WERI-Rb-1 (cell line): ENCODE data around the gene SMIM43.

Experiments
- DNase-seq: peaks from one replicate; pipeline ENCODE4 v3.0.0-alpha.2; 2020
- H3K27ac ChIP-seq: fragments of 250-450 bp; sonication (Bioruptor Pico); 2 replicates; pipeline ENCODE4 v1.5.1; 2020; ENCODE audit warnings: mild to moderate bottlenecking, moderate library complexity
- H3K27me3 ChIP-seq: fragments of 250-450 bp; sonication (Bioruptor Pico); 2 replicates; pipeline ENCODE4 v1.5.1; 2021; ENCODE audit warnings: mild to moderate bottlenecking, low read depth, moderate library complexity; ENCODE audit not compliant: insufficient read depth, severe bottlenecking
- H3K36me3 ChIP-seq: fragments of 250-450 bp; sonication (Bioruptor Pico); 2 replicates; pipeline ENCODE4 v1.5.1; 2020; ENCODE audit warnings: mild to moderate bottlenecking, moderate library complexity
- H3K4me3 ChIP-seq: 2 replicates; pipeline ENCODE4 v1.5.1; 2011; ENCODE audit warnings: low read depth, mild to moderate bottlenecking, control low read depth, low read length
- H3K9me3 ChIP-seq: fragments of 250-450 bp; sonication (Bioruptor Pico); 2 replicates; pipeline ENCODE4 v1.5.1; 2021; ENCODE audit warnings: mild to moderate bottlenecking, moderate library complexity; ENCODE audit not compliant: severe bottlenecking
- TF ChIP-seq, protein P1 (sequence below): IDR thresholded peaks from 2 replicates; pipeline ENCODE4 v1.5.1; 2011; ENCODE audit warnings: low read depth, mild to moderate bottlenecking, control low read depth, inconsistent platforms, low read length

Gene SMIM43

DNA sequence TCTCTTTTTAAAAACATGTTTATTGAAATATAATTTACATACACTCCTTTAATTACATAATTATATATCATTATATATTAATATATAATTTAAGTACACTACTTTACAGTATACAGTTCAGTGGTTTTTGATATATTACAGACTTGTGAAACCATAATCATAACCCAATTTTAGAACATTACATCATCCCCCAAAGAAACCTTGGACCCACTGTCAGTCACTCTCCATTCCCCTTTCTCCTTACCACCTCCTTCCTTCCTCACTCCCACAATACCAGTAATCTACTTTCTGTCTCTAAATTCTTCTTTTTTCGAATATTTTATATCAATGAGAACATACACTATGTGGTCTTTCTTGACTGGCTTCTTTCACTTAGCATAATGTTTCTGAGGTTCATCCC lies 18.2 kb upstream of the SMIM43 start:
- H3K27ac ChIP-seq: no peak overlapping the region
- TF ChIP-seq, protein P1, sequence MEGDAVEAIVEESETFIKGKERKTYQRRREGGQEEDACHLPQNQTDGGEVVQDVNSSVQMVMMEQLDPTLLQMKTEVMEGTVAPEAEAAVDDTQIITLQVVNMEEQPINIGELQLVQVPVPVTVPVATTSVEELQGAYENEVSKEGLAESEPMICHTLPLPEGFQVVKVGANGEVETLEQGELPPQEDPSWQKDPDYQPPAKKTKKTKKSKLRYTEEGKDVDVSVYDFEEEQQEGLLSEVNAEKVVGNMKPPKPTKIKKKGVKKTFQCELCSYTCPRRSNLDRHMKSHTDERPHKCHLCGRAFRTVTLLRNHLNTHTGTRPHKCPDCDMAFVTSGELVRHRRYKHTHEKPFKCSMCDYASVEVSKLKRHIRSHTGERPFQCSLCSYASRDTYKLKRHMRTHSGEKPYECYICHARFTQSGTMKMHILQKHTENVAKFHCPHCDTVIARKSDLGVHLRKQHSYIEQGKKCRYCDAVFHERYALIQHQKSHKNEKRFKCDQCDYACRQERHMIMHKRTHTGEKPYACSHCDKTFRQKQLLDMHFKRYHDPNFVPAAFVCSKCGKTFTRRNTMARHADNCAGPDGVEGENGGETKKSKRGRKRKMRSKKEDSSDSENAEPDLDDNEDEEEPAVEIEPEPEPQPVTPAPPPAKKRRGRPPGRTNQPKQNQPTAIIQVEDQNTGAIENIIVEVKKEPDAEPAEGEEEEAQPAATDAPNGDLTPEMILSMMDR: no peak
- H3K27me3 ChIP-seq: no peaks in the 10 kb centered on the region
- DNase-seq: no peak
- no peaks in the 10 kb centered on the region for H3K36me3 ChIP-seq
- no peaks in the 10 kb centered on the region for H3K9me3 ChIP-seq
- no peak overlapping the region for H3K4me3 ChIP-seq

- no peaks in the 10 kb centered on the region for H3K36me3 ChIP-seq
- H3K9me3 ChIP-seq: no peaks in the 10 kb centered on the region
- TF ChIP-seq, protein P1: no peak
- no peak overlapping the region for H3K4me3 ChIP-seq
- H3K27ac ChIP-seq: no peak overlapping the region
- no peaks in the 10 kb centered on the region for H3K27me3 ChIP-seq
- DNase-seq: no peak
Observed at GRCh38 chr4:121778991-121779628, 14.1 kb upstream of the SMIM43 start.

DNA sequence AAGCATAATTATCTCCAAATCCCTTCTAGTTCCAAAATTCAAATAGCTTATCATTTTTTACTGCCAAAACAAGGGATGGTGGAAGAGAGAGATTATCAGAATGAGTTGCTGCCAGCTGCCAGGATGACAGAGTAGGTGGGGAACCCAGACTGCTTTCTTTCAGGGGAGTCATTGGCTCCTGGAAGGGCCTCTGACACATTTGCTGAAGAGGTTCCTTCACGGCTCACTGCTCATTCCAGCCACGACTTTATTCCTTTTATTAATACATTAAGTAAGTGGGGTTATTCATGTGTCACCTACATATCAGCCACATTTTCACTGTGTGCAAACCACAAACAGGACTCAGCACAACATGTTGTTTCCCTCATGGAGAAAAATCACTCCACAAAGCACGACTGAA lies 12.7 kb upstream of the SMIM43 start:
- no peaks in the 10 kb centered on the region for H3K36me3 ChIP-seq
- TF ChIP-seq, protein P1: no peak
- no peaks in the 10 kb centered on the region for H3K27me3 ChIP-seq
- H3K27ac ChIP-seq: no peak overlapping the region
- DNase-seq: no peak
- H3K4me3 ChIP-seq: no peak overlapping the region
- H3K9me3 ChIP-seq: no peaks in the 10 kb centered on the region

DNA sequence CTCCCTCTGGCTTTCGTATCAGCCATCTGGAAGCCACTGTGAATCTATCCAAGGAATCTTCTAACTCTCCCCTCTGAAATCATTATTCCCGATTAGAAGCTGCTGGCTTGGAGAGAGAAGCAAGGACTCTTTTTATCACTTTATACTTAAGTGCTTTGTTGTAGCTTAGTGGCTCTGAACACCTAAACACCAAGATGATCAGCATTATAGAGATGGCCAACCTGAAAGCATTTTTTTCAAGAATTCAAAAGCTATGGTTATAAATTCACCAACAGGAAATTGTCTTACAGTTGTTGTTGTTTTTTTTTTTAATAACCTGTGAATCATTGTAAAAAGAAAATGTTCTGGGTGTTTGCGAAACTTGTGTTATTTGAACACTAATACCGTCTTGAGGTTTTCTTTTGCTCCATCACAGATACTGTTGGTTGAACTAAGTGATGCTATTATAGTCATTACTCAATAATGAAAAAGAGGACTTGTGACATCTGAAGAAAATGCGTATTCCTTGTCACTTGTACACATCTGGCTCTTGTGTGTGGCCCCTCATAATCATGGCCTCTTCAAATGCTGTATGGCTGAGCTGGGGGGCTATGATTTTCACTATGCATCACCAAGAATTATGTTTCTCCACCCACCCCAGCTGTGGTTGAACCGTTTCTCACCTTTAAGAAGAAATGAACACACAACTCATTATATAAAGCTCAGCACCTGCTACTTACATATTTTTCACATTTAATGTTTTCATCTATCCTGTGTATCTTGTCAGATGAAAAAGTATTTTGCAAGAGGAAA lies 11.8 kb upstream of the SMIM43 start:
- no peak overlapping the region for H3K4me3 ChIP-seq
- no peak for DNase-seq

GRCh38 chr4:121773883-121774282 lies 8.9 kb upstream of the SMIM43 start:
- no peaks in the 10 kb centered on the region for H3K27me3 ChIP-seq
- H3K9me3 ChIP-seq: no peaks in the 10 kb centered on the region
- no peak for DNase-seq
- TF ChIP-seq, protein P1: no peak
- H3K36me3 ChIP-seq: no peaks in the 10 kb centered on the region
- no peak overlapping the region for H3K4me3 ChIP-seq
- no peak overlapping the region for H3K27ac ChIP-seq

More for the DNA sequence above, 11.8 kb upstream of the SMIM43 start:
- Histone ChIP-seq H3K36me3 (no peaks in the 10 kb centered on the region), H3K9me3 (no peaks in the 10 kb centered on the region), H3K27ac (no peak overlapping the region), H3K27me3 (no peaks in the 10 kb centered on the region)
- TF ChIP-seq, protein P1: no peak
